K562 (cell line): ENCODE data around the gene DENND2A. TPM values are rescaled to one million over a fixed set of nuclear protein-coding genes. Genes with fewer than 3 reads are reported as not detected.

ENCODE experiments used
- ATAC-seq: fragments of 200-7000 bp; cut with Tn5 transposase; 3 replicates; pipeline ENCODE4 v1.9.1; 2020; ENCODE audit warnings: moderate library complexity
- BruUV-seq: library from RNA; stranded (reverse); fragments of 400-500 nt; replicated peaks from 2 replicates; lab custom pipeline; 2021; lab: Mats Ljungman, UMichigan
- CTCF ChIA-PET: fragments of 300-600 bp; formaldehyde crosslinking; extraction: SDS; loops from one replicate; lab custom pipeline; 2021; ENCODE audit warnings: low intra/inter-chr PET ratio; lab: Yijun Ruan, JAX
- POLR2A ChIA-PET: fragments of 300-600, 350-650 bp; sonication (Branson Sonifier 250); formaldehyde crosslinking; extraction: SDS; loops from one replicate; lab custom pipeline; 2021; ENCODE audit warnings: antibody characterized with exemption, inconsistent platforms; lab: Yijun Ruan, JAX
- DNase-seq, 4 experiments: peaks; one replicate each; pipeline versions ENCODE4 v3.0.0 to v3.0.0-alpha.2; 2011 to 2018; ENCODE audit warnings: low spot score in 3 of 4, mixed read lengths in 3 of 4; ENCODE audit errors: extremely low read depth in 1 of 4
- FAIRE-seq: peaks from 2 replicates; lab custom pipeline; 2011; peaks lifted over from hg19 to GRCh38; lab: Jason Lieb, UNC
- H2AFZ ChIP-seq: 2 replicates; pipeline ENCODE4 v1.6.0; 2011; ENCODE audit warnings: low read depth, low read length, control low read depth, inconsistent platforms
- H3K27ac ChIP-seq: fragments of 200-600 bp; 3 replicates; pipeline ENCODE4 v1.8.0; 2011; ENCODE audit warnings: low read depth, mild to moderate bottlenecking, control low read depth, inconsistent platforms, low read length, moderate library complexity, mixed read lengths; ENCODE audit errors: extremely low read depth
- H3K27me3 ChIP-seq, 2 experiments: fragments of 300-600 bp in 1 of 2; 2 replicates in 1 of 2; 3 replicates in 1 of 2; pipeline versions ENCODE4 v1.6.0 to v1.8.0; 2011; ENCODE audit warnings: inconsistent platforms in 2 of 2, low read length in 2 of 2, mild to moderate bottlenecking in 1 of 2, mixed read lengths in 1 of 2, moderate library complexity in 1 of 2; ENCODE audit not compliant: control insufficient read depth in 2 of 2, insufficient read depth in 2 of 2
- H3K36me3 ChIP-seq: fragments of 300-600 bp; 3 replicates; pipeline ENCODE4 v1.8.0; 2011; ENCODE audit warnings: mild to moderate bottlenecking, low read length, inconsistent platforms; ENCODE audit not compliant: control insufficient read depth, insufficient read depth
- H3K4me1 ChIP-seq, 2 experiments: fragments of 200-600 bp in 1 of 2; replicated peaks in 1 of 2; 2 replicates in 1 of 2; 3 replicates in 1 of 2; pipeline versions ENCODE4 v1.5.1 to v1.8.0; 2011; ENCODE audit warnings: inconsistent platforms in 2 of 2, low read length in 2 of 2, mild to moderate bottlenecking in 1 of 2, mixed read lengths in 1 of 2, moderate library complexity in 1 of 2; ENCODE audit not compliant: control insufficient read depth in 2 of 2, insufficient read depth in 2 of 2
- H3K4me2 ChIP-seq: 2 replicates; pipeline ENCODE4 v1.6.1; 2011; ENCODE audit warnings: low read length, control low read depth, inconsistent platforms, mixed read lengths; ENCODE audit not compliant: insufficient read depth
- H3K4me3 ChIP-seq: fragments of 200-600 bp; sonication (generic), shearing (Covaris generic); 2 replicates; pipeline ENCODE4 v1.5.1; 2016; ENCODE audit warnings: control low read depth, inconsistent platforms
- H3K79me2 ChIP-seq: fragments of 200-600 bp; 3 replicates; pipeline ENCODE4 v1.8.0; 2011; ENCODE audit warnings: low read length, inconsistent platforms; ENCODE audit not compliant: control insufficient read depth, insufficient read depth
- H3K9ac ChIP-seq, 2 experiments: 2 replicates each; pipeline versions ENCODE4 v1.6.0 to v1.6.1; 2011; ENCODE audit warnings: low read depth in 2 of 2, low read length in 2 of 2, control low read depth in 1 of 2, inconsistent platforms in 1 of 2, mild to moderate bottlenecking in 1 of 2, mixed read lengths in 1 of 2; ENCODE audit not compliant: insufficient read depth in 1 of 2
- H3K9me1 ChIP-seq: one replicate; pipeline ENCODE4 v1.6.0; 2011; ENCODE audit warnings: inconsistent platforms, mild to moderate bottlenecking, low read length, moderate library complexity; ENCODE audit not compliant: control insufficient read depth, insufficient read depth
- H3K9me3 ChIP-seq: replicated peaks from 2 replicates; pipeline ENCODE4 v1.5.1; 2011; ENCODE audit warnings: low read depth, low read length, inconsistent platforms; ENCODE audit not compliant: control insufficient read depth, insufficient read depth
- H4K20me1 ChIP-seq: replicated peaks from 2 replicates; pipeline ENCODE4 v1.6.1; 2011; ENCODE audit warnings: low read length, inconsistent platforms, mixed read lengths; ENCODE audit not compliant: control insufficient read depth, insufficient read depth
- HMG20A ChIP-seq: fragments of 450-650 bp; formaldehyde crosslinking; conservative IDR thresholded peaks from 2 replicates; pipeline ENCODE4 v1.4.0; 2020; ENCODE audit warnings: mild to moderate bottlenecking, mixed read lengths
- ZNF23 ChIP-seq: fragments of 250-450 bp; sonication (Bioruptor Pico); IDR thresholded peaks from 2 replicates; pipeline ENCODE4 v1.4.0; 2020; ENCODE audit warnings: mild to moderate bottlenecking
- WGBS: fragments of 100-300 bp; shearing (Covaris generic); methylation state at CpG from one replicate; pipeline ENCODE4 v1.1.6; 2016; ENCODE audit warnings: low coverage, mixed read lengths; ENCODE audit not compliant: insufficient coverage; ENCODE audit errors: missing lambda C conversion rate; 5-methylcytosine and 5-hydroxymethylcytosine counted together
- in situ Hi-C: fragments of 300-500 bp; cut with MboI; formaldehyde crosslinking; loops from 4 replicates; pipeline ENCODE4 v1.15.0; 2018; ENCODE audit warnings: inconsistent platforms, mixed read lengths
- intact Hi-C: fragments of 100-400 bp; cut with micrococcal nuclease; formaldehyde crosslinking; loops from 2 replicates; pipeline ENCODE4 v1.14.2; 2022
- polyA plus RNA-seq, 8 experiments: library from polyadenylated mRNA; depleted of rRNA in 4 of 8; stranded (reverse) in 5 of 8; unstranded in 3 of 8; fragments of >200 nt; fragmentation: Nextera tagmentation in 2 of 8; fragmentation: Illumina TruSeq in 1 of 8; extraction: Ambion mirVana in 2 of 8; extraction: Trizol in 1 of 8; gene quantifications; 2 replicates each; pipeline versions ENCODE4 v1.2.1 to v1.2.3, GENCODE V29; 2011 to 2014; ENCODE audit warnings: inconsistent platforms in 1 of 8, missing spikeins in 1 of 8
- total RNA-seq, 7 experiments: library from RNA; depleted of rRNA in 6 of 7; stranded (reverse); fragments of >200 nt in 6 of 7; fragmentation: Illumina TruSeq in 2 of 7; extraction: Trizol in 2 of 7; gene quantifications; 2 replicates each; pipeline versions ENCODE4 v1.2.1 to v1.2.3, GENCODE V29; 2011 to 2021; ENCODE audit warnings: low replicate concordance in 1 of 7
- TF ChIP-seq, protein P1 (sequence below): sonication (generic); formaldehyde crosslinking; IDR thresholded peaks from 2 replicates; pipeline ENCODE4 v1.9.0; 2022; ENCODE audit warnings: mild to moderate bottlenecking, missing genetic modification reagents
- TF ChIP-seq, protein P2 (sequence below): sonication (generic); formaldehyde crosslinking; IDR thresholded peaks from 2 replicates; pipeline ENCODE4 v1.8.0; 2022; ENCODE audit warnings: mild to moderate bottlenecking, missing genetic modification reagents
- TF ChIP-seq, protein P3 (sequence below): fragments of 150-350 bp; conservative IDR thresholded peaks from 2 replicates; pipeline ENCODE4 v1.6.1; 2014; ENCODE audit warnings: low read length
- TF ChIP-seq, protein P4 (sequence below): sonication (generic); formaldehyde crosslinking; IDR thresholded peaks from 2 replicates; pipeline ENCODE4 v1.8.0; 2023; ENCODE audit warnings: missing genetic modification reagents, mild to moderate bottlenecking, borderline replicate concordance

Gene DENND2A
- total and polyA plus RNA-seq, 9 of the 15 experiments (the other 6 are each of a cell fraction or from before 2014, with no cell fraction given), result not detected

DNA sequence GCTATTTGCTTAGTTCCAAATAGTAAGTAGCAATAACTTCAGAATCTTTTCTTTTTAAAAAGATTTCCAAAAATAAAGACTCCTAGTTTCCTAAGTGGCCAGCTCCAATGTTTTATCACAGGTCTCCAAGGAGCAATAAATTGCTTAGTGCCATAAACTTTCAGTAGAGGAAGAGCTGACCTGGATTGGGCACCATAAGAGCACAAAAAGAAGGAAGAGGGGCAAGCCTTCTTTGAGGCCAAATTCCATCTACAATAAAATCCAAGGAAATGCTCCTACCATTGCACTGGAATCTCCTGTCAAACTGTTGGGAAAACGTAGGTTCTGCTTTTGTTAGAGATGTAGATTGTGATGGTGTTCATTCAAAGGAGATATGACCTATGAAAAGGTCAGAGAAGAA is 64.0 kb downstream of the DENND2A start:
- Histone ChIP-seq H3K4me2 (no peak overlapping the region), H3K36me3 (no peaks in the 10 kb centered on the region)
- intact Hi-C loops, result no loop called here
- no peak for FAIRE-seq
- TF ChIP-seq, protein P1, sequence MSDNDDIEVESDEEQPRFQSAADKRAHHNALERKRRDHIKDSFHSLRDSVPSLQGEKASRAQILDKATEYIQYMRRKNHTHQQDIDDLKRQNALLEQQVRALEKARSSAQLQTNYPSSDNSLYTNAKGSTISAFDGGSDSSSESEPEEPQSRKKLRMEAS, result no peak
- TF ChIP-seq, protein P2, sequence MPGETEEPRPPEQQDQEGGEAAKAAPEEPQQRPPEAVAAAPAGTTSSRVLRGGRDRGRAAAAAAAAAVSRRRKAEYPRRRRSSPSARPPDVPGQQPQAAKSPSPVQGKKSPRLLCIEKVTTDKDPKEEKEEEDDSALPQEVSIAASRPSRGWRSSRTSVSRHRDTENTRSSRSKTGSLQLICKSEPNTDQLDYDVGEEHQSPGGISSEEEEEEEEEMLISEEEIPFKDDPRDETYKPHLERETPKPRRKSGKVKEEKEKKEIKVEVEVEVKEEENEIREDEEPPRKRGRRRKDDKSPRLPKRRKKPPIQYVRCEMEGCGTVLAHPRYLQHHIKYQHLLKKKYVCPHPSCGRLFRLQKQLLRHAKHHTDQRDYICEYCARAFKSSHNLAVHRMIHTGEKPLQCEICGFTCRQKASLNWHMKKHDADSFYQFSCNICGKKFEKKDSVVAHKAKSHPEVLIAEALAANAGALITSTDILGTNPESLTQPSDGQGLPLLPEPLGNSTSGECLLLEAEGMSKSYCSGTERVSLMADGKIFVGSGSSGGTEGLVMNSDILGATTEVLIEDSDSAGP (CRISPR knock-in tag), result no peak
- TF ChIP-seq, protein P3, sequence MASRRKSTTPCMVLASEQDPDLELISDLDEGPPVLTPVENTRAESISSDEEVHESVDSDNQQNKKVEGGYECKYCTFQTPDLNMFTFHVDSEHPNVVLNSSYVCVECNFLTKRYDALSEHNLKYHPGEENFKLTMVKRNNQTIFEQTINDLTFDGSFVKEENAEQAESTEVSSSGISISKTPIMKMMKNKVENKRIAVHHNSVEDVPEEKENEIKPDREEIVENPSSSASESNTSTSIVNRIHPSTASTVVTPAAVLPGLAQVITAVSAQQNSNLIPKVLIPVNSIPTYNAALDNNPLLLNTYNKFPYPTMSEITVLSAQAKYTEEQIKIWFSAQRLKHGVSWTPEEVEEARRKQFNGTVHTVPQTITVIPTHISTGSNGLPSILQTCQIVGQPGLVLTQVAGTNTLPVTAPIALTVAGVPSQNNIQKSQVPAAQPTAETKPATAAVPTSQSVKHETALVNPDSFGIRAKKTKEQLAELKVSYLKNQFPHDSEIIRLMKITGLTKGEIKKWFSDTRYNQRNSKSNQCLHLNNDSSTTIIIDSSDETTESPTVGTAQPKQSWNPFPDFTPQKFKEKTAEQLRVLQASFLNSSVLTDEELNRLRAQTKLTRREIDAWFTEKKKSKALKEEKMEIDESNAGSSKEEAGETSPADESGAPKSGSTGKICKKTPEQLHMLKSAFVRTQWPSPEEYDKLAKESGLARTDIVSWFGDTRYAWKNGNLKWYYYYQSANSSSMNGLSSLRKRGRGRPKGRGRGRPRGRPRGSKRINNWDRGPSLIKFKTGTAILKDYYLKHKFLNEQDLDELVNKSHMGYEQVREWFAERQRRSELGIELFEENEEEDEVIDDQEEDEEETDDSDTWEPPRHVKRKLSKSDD, result no peak
- TF ChIP-seq, protein P4, sequence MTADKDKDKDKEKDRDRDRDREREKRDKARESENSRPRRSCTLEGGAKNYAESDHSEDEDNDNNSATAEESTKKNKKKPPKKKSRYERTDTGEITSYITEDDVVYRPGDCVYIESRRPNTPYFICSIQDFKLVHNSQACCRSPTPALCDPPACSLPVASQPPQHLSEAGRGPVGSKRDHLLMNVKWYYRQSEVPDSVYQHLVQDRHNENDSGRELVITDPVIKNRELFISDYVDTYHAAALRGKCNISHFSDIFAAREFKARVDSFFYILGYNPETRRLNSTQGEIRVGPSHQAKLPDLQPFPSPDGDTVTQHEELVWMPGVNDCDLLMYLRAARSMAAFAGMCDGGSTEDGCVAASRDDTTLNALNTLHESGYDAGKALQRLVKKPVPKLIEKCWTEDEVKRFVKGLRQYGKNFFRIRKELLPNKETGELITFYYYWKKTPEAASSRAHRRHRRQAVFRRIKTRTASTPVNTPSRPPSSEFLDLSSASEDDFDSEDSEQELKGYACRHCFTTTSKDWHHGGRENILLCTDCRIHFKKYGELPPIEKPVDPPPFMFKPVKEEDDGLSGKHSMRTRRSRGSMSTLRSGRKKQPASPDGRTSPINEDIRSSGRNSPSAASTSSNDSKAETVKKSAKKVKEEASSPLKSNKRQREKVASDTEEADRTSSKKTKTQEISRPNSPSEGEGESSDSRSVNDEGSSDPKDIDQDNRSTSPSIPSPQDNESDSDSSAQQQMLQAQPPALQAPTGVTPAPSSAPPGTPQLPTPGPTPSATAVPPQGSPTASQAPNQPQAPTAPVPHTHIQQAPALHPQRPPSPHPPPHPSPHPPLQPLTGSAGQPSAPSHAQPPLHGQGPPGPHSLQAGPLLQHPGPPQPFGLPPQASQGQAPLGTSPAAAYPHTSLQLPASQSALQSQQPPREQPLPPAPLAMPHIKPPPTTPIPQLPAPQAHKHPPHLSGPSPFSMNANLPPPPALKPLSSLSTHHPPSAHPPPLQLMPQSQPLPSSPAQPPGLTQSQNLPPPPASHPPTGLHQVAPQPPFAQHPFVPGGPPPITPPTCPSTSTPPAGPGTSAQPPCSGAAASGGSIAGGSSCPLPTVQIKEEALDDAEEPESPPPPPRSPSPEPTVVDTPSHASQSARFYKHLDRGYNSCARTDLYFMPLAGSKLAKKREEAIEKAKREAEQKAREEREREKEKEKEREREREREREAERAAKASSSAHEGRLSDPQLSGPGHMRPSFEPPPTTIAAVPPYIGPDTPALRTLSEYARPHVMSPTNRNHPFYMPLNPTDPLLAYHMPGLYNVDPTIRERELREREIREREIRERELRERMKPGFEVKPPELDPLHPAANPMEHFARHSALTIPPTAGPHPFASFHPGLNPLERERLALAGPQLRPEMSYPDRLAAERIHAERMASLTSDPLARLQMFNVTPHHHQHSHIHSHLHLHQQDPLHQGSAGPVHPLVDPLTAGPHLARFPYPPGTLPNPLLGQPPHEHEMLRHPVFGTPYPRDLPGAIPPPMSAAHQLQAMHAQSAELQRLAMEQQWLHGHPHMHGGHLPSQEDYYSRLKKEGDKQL (CRISPR knock-in tag), result no peak
- no peak for TF ChIP-seq ZNF23 (CRISPR knock-in tag)
- TF ChIP-seq HMG20A (CRISPR knock-in tag), result no peak
- TF ChIP-seq, all 486 proteins: peak for 0
- H3K27ac ChIP-seq, result no peak overlapping the region
- H3K4me3 ChIP-seq, result no peak overlapping the region
- H4K20me1 ChIP-seq, result no peaks in the 10 kb centered on the region
- ChIA-PET CTCF (no interaction called here), POLR2A (interaction anchor here (0.7 to 1.2 kb wide), 3 partner anchors 9 to 110 kb away, joined by 3 read pairs; no protein-coding TSS in a partner anchor)
- no peaks in the 10 kb centered on the region for H3K4me1 ChIP-seq
- H3K9ac ChIP-seq, result no peak overlapping the region
- WGBS, result 0% methylated on average over 1 of the region's 1 CpG
- in situ Hi-C loops, result no loop called here
- H2AFZ ChIP-seq, result no peak overlapping the region
- no peak for ATAC-seq
- H3K27me3 ChIP-seq, result peaks cover 54 to 65% of the 10 kb centered on the region in 2 experiments
- BruUV-seq, result no TSS peak
- DNase-seq, result no peak
- peaks cover 5% of the 10 kb centered on the region for H3K9me1 ChIP-seq
- no peaks in the 10 kb centered on the region for H3K9me3 ChIP-seq
- H3K79me2 ChIP-seq, result no peaks in the 10 kb centered on the region
